ENCODE measurements around the gene PTPRA. TPM values are rescaled to one million over a fixed set of nuclear protein-coding genes. Genes with fewer than 3 reads are reported as not detected.

Gene PTPRA
- total and polyA plus RNA-seq, 2 donors (not counting 1 experiment from before 2014, with no cell fraction given) = 32.1 to 64.2 TPM

GRCh38 chr20:2921506-2921905, 48.2 kb downstream of the PTPRA start:
- H3K27ac Mint-ChIP-seq = no peak overlapping the region
- peaks cover 28% of the 10 kb centered on the region for H3K4me1 Mint-ChIP-seq
- Histone ChIP-seq H3K27me3 (replicated peaks in 1 of 4; ENCODE audit: control extremely low read depth in 1 of 4, control insufficient read depth in 3 of 4, insufficient read depth in 4 of 4, low read length in 3 of 4) (no peaks in the 10 kb centered on the region), H3K4me1 (ENCODE audit: control insufficient read depth in 2 of 2, insufficient read depth in 2 of 2, low read length in 2 of 2) (peaks cover 10 to 11% of the 10 kb centered on the region in 2 donors), H3K4me3 (ENCODE audit: control extremely low read depth in 1 of 5, extremely low read depth in 1 of 5, insufficient read depth in 1 of 5, low read depth in 2 of 5, low read length in 4 of 5) (no peak overlapping the region), H3K79me2 (ENCODE audit: control insufficient read depth, insufficient read depth, low read length) (peaks cover 37% of the 10 kb centered on the region), H3K4me2 (replicated peaks; ENCODE audit: low read depth, low read length, poor library complexity, severe bottlenecking) (no peak overlapping the region), H4K20me1 (ENCODE audit: control insufficient read depth, insufficient read depth, low read length, poor library complexity, severe bottlenecking) (peaks cover 27% of the 10 kb centered on the region), H3K9ac (ENCODE audit: low read length) (no peak overlapping the region), H2AFZ (ENCODE audit: insufficient read depth, low read depth, low read length, poor library complexity, severe bottlenecking) (no peak overlapping the region), H3K27ac (ENCODE audit: low read length in 2 of 2) (no peak overlapping the region), H3K9me3 (ENCODE audit: control extremely low read depth in 1 of 3, control insufficient read depth in 2 of 3, insufficient read depth in 1 of 3, low read length in 2 of 3) (no peaks in the 10 kb centered on the region), H3K36me3 (replicated peaks in 1 of 2; ENCODE audit: control extremely low read depth in 1 of 2, control insufficient read depth in 1 of 2, extremely low read depth in 1 of 2, insufficient read depth in 2 of 2, low read length in 1 of 2) (peaks cover 0 to 22% of the 10 kb centered on the region in 2 experiments)
- H3K4me3 Mint-ChIP-seq = no peak overlapping the region
- no peaks in the 10 kb centered on the region for H3K27me3 Mint-ChIP-seq
- no peak for TF ChIP-seq EZH2 (IDR thresholded peaks at IDR 0.05; ENCODE audit: borderline replicate concordance, insufficient read depth, low read depth, low read length, poor library complexity, severe bottlenecking)
- no peak for TF ChIP-seq CTCF (IDR thresholded peaks at IDR 0.05)
- WGBS (ENCODE audit: insufficient coverage) = 40% methylated on average over 1 of the region's 4 CpGs
- intact Hi-C loops (cut with micrococcal nuclease) = no loop called here
- no peak for DNase-seq
- no peak for ATAC-seq (ENCODE audit: low read depth)
- ChIA-PET POLR2A (no interaction called here), CTCF (no interaction called here)
- H3K9me3 Mint-ChIP-seq (ENCODE audit: insufficient read depth) = no peaks in the 10 kb centered on the region

- H3K4me1 Mint-ChIP-seq = peaks cover 25% of the 10 kb centered on the region
- intact Hi-C loops (cut with micrococcal nuclease) = no loop called here
- H3K4me3 Mint-ChIP-seq = no peak overlapping the region
- no peak overlapping the region for H2AFZ ChIP-seq (ENCODE audit: insufficient read depth, low read depth, low read length, poor library complexity, severe bottlenecking)
- peaks cover 30% of the 10 kb centered on the region for H3K79me2 ChIP-seq (ENCODE audit: control insufficient read depth, insufficient read depth, low read length)
- H3K27ac ChIP-seq (ENCODE audit: low read length in 2 of 2) = no peak overlapping the region
- POLR2A ChIA-PET = no interaction called here
- CTCF ChIA-PET = interaction anchor here (0.5 kb wide), 1 partner anchor 38 kb away, joined by 3 read pairs; no protein-coding TSS in a partner anchor
- no peak overlapping the region for H3K9ac ChIP-seq (ENCODE audit: low read length)
- ATAC-seq (ENCODE audit: low read depth) (no peak), DNase-seq (no peak)
- H3K9me3 Mint-ChIP-seq (ENCODE audit: insufficient read depth) = no peaks in the 10 kb centered on the region
- no peaks in the 10 kb centered on the region for H3K27me3 ChIP-seq (replicated peaks in 1 of 4; ENCODE audit: control extremely low read depth in 1 of 4, control insufficient read depth in 3 of 4, insufficient read depth in 4 of 4, low read length in 3 of 4)
- no peak overlapping the region for H3K27ac Mint-ChIP-seq
- no peaks in the 10 kb centered on the region for H3K27me3 Mint-ChIP-seq
- no peaks in the 10 kb centered on the region for H3K9me3 ChIP-seq (ENCODE audit: control extremely low read depth in 1 of 3, control insufficient read depth in 2 of 3, insufficient read depth in 1 of 3, low read length in 2 of 3)
- H4K20me1 ChIP-seq (ENCODE audit: control insufficient read depth, insufficient read depth, low read length, poor library complexity, severe bottlenecking) = peaks cover 19% of the 10 kb centered on the region
- H3K36me3 ChIP-seq (replicated peaks in 1 of 2; ENCODE audit: control extremely low read depth in 1 of 2, control insufficient read depth in 1 of 2, extremely low read depth in 1 of 2, insufficient read depth in 2 of 2, low read length in 1 of 2) = peaks cover 0 to 22% of the 10 kb centered on the region in 2 experiments
- TF ChIP-seq CTCF (IDR thresholded peaks at IDR 0.05) (no peak), EZH2 (IDR thresholded peaks at IDR 0.05; ENCODE audit: borderline replicate concordance, insufficient read depth, low read depth, low read length, poor library complexity, severe bottlenecking) (no peak)
- no peak overlapping the region for H3K4me2 ChIP-seq (replicated peaks; ENCODE audit: low read depth, low read length, poor library complexity, severe bottlenecking)
- no peak overlapping the region for H3K4me3 ChIP-seq (ENCODE audit: control extremely low read depth in 1 of 5, extremely low read depth in 1 of 5, insufficient read depth in 1 of 5, low read depth in 2 of 5, low read length in 4 of 5)
- peaks cover 10 to 11% of the 10 kb centered on the region in 2 donors for H3K4me1 ChIP-seq (ENCODE audit: control insufficient read depth in 2 of 2, insufficient read depth in 2 of 2, low read length in 2 of 2)
Measured at GRCh38 chr20:2922957-2923356, 49.7 kb downstream of the PTPRA start.
